ENCODE measurements around the gene POLG2. TPM values are rescaled to one million over a fixed set of nuclear protein-coding genes. Genes with fewer than 3 reads are reported as not detected.
A peak's percentile ranks its signal among the peaks of the same experiment; 100 is the strongest.
"Not testable (repeated sequence)": the region's sequence is repeated elsewhere in the genome, so short reads cannot be mapped to it uniquely, and the experiment has no call there.

POLG2 gene
- total RNA-seq, 6 experiments from 2014 or later, result 6.5 to 11.8 (median 7.3) TPM

GRCh38 chr17:64466019-64466735, 30.7 kb downstream of the POLG2 start:
- H3K9me3 Mint-ChIP-seq, result no peaks in the 10 kb centered on the region
- TF ChIP-seq CTCF (IDR thresholded peaks at IDR 0.05), result no peak
- no peak for DNase-seq
- peaks cover 16% of the 10 kb centered on the region for H3K4me1 Mint-ChIP-seq (ENCODE audit: low read depth)
- H3K4me3 Mint-ChIP-seq, result no peak overlapping the region
- H3K36me3 Mint-ChIP-seq (ENCODE audit: low read depth), result no peaks in the 10 kb centered on the region
- H3K27me3 Mint-ChIP-seq (ENCODE audit: insufficient read depth), result peaks cover 7% of the 10 kb centered on the region
- H3K27ac Mint-ChIP-seq, result no peak overlapping the region

GRCh38 chr17:64461788-64462187, 35.1 kb downstream of the POLG2 start:
- Mint-ChIP-seq H3K36me3 (ENCODE audit: low read depth) (no peaks in the 10 kb centered on the region), H3K9me3 (no peaks in the 10 kb centered on the region), H3K4me3 (no peak overlapping the region), H3K27ac (no peak overlapping the region), H3K4me1 (ENCODE audit: low read depth) (peaks cover 28% of the 10 kb centered on the region), H3K27me3 (ENCODE audit: insufficient read depth) (peaks cover 5% of the 10 kb centered on the region; the same call in 1 of the 2 replicates)
- no peak for DNase-seq
- TF ChIP-seq CTCF (IDR thresholded peaks at IDR 0.05), result no peak

GRCh38 chr17:64460955-64461354, 35.9 kb downstream of the POLG2 start:
- no peak overlapping the region for H3K27ac Mint-ChIP-seq
- H3K27me3 Mint-ChIP-seq (ENCODE audit: insufficient read depth), result peaks cover 3% of the 10 kb centered on the region; the same call in 1 of the 2 replicates
- H3K9me3 Mint-ChIP-seq, result no peaks in the 10 kb centered on the region
- TF ChIP-seq CTCF (IDR thresholded peaks at IDR 0.05), result no peak
- peaks cover 20% of the 10 kb centered on the region for H3K4me1 Mint-ChIP-seq (ENCODE audit: low read depth)
- DNase-seq, result no peak
- H3K36me3 Mint-ChIP-seq (ENCODE audit: low read depth), result no peaks in the 10 kb centered on the region
- H3K4me3 Mint-ChIP-seq, result no peak overlapping the region

- H3K27ac Mint-ChIP-seq; H3K9me3 Mint-ChIP-seq; H3K4me3 Mint-ChIP-seq; H3K36me3 Mint-ChIP-seq (ENCODE audit: low read depth); H3K27me3 Mint-ChIP-seq (ENCODE audit: insufficient read depth); DNase-seq: not testable (repeated sequence)
- H3K4me1 Mint-ChIP-seq (ENCODE audit: low read depth), result peaks cover 20% of the 10 kb centered on the region
Observed at GRCh38 chr17:64459818-64460217, 37.0 kb downstream of the POLG2 start.

- DNase-seq, result peak; percentile 52
- peak overlapping the region; percentile 60; the same call in 1 of the 2 replicates for H3K27ac Mint-ChIP-seq
- H3K4me3 Mint-ChIP-seq, result no peak overlapping the region
- no peaks in the 10 kb centered on the region for H3K36me3 Mint-ChIP-seq (ENCODE audit: low read depth)
- H3K27me3 Mint-ChIP-seq (ENCODE audit: insufficient read depth), result peaks cover 1% of the 10 kb centered on the region; the same call in 1 of the 2 replicates
- H3K4me1 Mint-ChIP-seq (ENCODE audit: low read depth), result peaks cover 21% of the 10 kb centered on the region
- H3K9me3 Mint-ChIP-seq, result no peaks in the 10 kb centered on the region
- no peak for TF ChIP-seq CTCF (IDR thresholded peaks at IDR 0.05)
Observed at GRCh38 chr17:64459284-64459747, 37.5 kb downstream of the POLG2 start.

GRCh38 chr17:64458756-64459155, 38.1 kb downstream of the POLG2 start:
- H3K27ac Mint-ChIP-seq, result no peak overlapping the region
- no peak overlapping the region for H3K4me3 Mint-ChIP-seq
- H3K27me3 Mint-ChIP-seq (ENCODE audit: insufficient read depth), result peaks cover 1% of the 10 kb centered on the region; the same call in 1 of the 2 replicates
- H3K4me1 Mint-ChIP-seq (ENCODE audit: low read depth), result peaks cover 21% of the 10 kb centered on the region
- no peak for DNase-seq
- H3K36me3 Mint-ChIP-seq (ENCODE audit: low read depth), result no peaks in the 10 kb centered on the region
- no peaks in the 10 kb centered on the region for H3K9me3 Mint-ChIP-seq
- no peak for TF ChIP-seq CTCF (IDR thresholded peaks at IDR 0.05)
